ENCODE data around the gene FRAS1.

The FRAS1 gene

DNA sequence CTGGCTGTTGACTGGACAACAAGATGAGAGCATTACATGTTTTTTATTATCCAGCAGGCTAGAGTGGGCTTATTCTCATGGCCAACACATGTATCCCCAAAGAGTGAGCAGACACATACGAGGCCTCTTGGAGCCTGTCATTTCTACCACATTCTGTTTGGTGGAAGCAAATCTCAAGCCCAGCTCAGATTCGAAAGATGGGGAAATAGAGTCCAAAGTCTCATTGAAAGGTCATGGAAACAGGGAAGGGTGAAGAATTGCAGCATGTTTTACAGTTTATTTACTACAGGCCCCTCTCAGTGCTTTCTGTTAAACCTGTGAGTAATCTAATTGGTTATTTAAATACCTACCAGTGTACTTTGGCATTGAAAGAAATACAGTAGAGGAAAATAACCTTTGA is 108.6 kb downstream of the FRAS1 start:
- ChIA-PET POLR2A (no interaction called here), CTCF (interaction anchor here (1.5 to 2.4 kb wide), 2 partner anchors 10 to 27 kb away, joined by 3 to 5 read pairs; no protein-coding TSS in a partner anchor)
- DNase-seq (ENCODE audit: extremely low spot score) = no peak
- TF ChIP-seq, protein P1, sequence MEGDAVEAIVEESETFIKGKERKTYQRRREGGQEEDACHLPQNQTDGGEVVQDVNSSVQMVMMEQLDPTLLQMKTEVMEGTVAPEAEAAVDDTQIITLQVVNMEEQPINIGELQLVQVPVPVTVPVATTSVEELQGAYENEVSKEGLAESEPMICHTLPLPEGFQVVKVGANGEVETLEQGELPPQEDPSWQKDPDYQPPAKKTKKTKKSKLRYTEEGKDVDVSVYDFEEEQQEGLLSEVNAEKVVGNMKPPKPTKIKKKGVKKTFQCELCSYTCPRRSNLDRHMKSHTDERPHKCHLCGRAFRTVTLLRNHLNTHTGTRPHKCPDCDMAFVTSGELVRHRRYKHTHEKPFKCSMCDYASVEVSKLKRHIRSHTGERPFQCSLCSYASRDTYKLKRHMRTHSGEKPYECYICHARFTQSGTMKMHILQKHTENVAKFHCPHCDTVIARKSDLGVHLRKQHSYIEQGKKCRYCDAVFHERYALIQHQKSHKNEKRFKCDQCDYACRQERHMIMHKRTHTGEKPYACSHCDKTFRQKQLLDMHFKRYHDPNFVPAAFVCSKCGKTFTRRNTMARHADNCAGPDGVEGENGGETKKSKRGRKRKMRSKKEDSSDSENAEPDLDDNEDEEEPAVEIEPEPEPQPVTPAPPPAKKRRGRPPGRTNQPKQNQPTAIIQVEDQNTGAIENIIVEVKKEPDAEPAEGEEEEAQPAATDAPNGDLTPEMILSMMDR (IDR thresholded peaks at IDR 0.05; ENCODE audit: control extremely low read depth, extremely low read depth, low read depth, missing control alignments) = no peak

DNA sequence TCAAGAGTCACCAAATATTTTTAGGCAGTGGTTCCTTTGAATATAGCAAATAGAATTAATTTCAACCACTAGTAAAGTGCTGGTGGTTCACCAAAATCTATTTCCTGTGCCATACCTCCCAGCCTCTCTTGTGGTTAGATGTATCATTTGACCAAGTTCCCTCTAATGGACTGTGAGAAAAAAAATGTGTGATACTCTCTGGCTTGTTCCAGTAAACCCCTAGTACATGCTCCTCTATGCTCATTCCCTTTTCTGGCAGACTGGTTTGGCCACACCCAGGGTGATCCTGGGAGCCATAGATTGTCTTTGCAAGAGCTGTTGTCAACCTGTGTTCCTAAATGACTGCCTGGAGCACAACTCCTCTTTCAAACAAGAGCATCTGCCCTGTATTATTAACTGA is 109.5 kb downstream of the FRAS1 start:
- TF ChIP-seq, protein P1 (IDR thresholded peaks at IDR 0.05; ENCODE audit: control extremely low read depth, extremely low read depth, low read depth, missing control alignments) = no peak

DNA sequence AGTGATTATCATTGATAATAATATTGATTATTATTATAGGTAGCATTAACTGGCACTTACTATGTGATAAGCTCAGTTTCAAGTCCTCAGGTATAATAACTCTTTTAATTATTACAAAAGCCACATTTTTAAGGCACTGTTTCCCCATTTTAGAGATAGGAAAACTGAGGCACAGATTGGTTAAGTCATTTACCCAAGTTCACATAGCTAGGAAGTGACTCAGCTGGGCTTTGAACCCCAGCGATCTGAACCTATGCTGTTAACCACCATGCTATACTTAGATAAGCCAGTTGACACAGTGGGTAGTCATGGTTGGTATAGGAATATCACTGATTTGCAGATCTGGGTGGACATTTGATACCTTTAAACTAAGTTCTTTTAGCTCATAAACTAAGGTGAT is 110.4 kb downstream of the FRAS1 start:
- ChIA-PET POLR2A (no interaction called here), CTCF (interaction anchor here (1.0 to 2.4 kb wide), 4 partner anchors 8 to 15 kb away, joined by 3 to 5 read pairs (median 4); no protein-coding TSS in a partner anchor)
- TF ChIP-seq, protein P1 (IDR thresholded peaks at IDR 0.05; ENCODE audit: control extremely low read depth, extremely low read depth, low read depth, missing control alignments) = no peak
- DNase-seq (ENCODE audit: extremely low spot score) = no peak

More for the DNA sequence above, 109.5 kb downstream of the FRAS1 start:
- no peak for DNase-seq (ENCODE audit: extremely low spot score)
- CTCF ChIA-PET = interaction anchor here (1.2 to 2.4 kb wide), 2 partner anchors 11 to 12 kb away, joined by 4 to 5 read pairs; no protein-coding TSS in a partner anchor
- POLR2A ChIA-PET = no interaction called here

DNA sequence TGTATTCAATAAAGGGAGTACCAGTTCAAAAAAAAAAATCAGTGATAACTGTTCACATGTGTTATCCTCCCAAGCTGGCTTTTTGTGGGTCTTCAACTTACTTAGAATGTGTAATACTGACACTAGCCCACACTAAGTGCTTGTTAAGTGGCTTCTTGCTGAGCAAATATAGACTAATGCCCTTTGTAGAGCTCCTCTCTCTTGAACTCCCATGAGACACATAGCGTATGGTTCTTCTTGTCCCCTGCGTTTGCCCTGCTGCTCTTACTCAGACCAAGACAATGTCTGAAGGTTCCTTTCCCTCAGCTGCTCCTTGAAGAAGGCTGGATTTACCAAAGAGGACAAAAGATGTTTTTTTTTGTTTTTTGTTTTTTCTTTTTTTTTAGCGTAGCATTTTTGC is 110.9 kb downstream of the FRAS1 start:
- DNase-seq (ENCODE audit: extremely low spot score) = no peak
- CTCF ChIA-PET = interaction anchor here (1.0 to 2.4 kb wide), 3 partner anchors 9 to 14 kb away, joined by 3 to 5 read pairs (median 3); no protein-coding TSS in a partner anchor
- POLR2A ChIA-PET = no interaction called here
- TF ChIP-seq, protein P1 (IDR thresholded peaks at IDR 0.05; ENCODE audit: control extremely low read depth, extremely low read depth, low read depth, missing control alignments) = no peak

DNA sequence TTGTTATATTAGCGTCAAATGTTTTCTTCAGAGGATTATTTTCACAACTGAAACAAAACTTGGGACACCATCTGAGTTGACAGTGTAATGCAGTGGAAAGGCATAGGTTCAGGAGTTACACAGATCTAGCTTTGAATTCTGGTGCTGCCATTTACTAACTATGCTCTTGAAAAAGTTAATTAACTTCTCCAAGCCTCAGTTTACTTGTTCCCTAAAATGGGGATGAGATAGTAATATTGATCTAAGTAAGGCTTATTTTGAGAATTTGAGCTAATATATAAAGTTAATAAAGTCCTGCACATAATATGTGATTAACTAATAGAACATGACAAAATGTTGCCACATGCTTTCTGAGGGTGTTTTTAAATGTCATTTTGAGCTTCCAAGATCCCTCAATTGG is 112.6 kb downstream of the FRAS1 start:
- DNase-seq (ENCODE audit: extremely low spot score) = no peak
- ChIA-PET POLR2A (no interaction called here), CTCF (no interaction called here)
- TF ChIP-seq, protein P1 (IDR thresholded peaks at IDR 0.05; ENCODE audit: control extremely low read depth, extremely low read depth, low read depth, missing control alignments) = no peak

DNA sequence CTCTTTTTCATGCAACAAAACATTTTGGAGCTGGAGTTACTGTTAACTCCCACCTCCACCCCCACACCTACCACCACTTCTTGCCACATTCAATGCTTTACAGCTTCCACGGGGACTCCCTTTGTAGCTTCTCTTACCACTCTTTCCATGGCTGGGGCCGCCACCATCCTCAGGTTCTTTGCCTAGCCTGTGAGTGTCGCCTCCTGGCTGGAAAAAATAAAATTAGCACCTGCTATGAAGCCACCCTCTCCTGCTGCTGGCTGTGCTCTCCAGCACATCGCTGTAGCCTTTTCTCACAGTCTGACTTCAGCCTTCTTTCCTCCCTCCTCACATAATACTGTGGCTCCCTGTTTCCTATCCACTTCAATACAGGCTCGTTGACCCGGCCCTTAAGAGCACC is 114.4 kb downstream of the FRAS1 start:
- CTCF ChIA-PET = interaction anchor here (1.1 to 1.3 kb wide), 2 partner anchors 8 to 18 kb away, joined by 4 to 5 read pairs; no protein-coding TSS in a partner anchor
- TF ChIP-seq, protein P1 (IDR thresholded peaks at IDR 0.05; ENCODE audit: control extremely low read depth, extremely low read depth, low read depth, missing control alignments) = no peak
- POLR2A ChIA-PET = no interaction called here
- DNase-seq (ENCODE audit: extremely low spot score) = no peak
